MM.1S (cell line): Measurements from ENCODE around the gene TNN.

Experiments
- EZH2 ChIP-seq: fragments of 300-600 bp; sonication (generic); optimal IDR thresholded peaks from 2 replicates; pipeline ENCODE3; 2017; ENCODE audit warnings: low read depth, mild to moderate bottlenecking, antibody characterized with exemption, low read length, mixed read lengths
- TF ChIP-seq, protein P1 (sequence below): fragments of 300-600 bp; sonication (generic); IDR thresholded peaks from 2 replicates; pipeline ENCODE4 v1.5.1; 2016; ENCODE audit warnings: antibody characterized with exemption, low read length, mixed read lengths

DNA sequence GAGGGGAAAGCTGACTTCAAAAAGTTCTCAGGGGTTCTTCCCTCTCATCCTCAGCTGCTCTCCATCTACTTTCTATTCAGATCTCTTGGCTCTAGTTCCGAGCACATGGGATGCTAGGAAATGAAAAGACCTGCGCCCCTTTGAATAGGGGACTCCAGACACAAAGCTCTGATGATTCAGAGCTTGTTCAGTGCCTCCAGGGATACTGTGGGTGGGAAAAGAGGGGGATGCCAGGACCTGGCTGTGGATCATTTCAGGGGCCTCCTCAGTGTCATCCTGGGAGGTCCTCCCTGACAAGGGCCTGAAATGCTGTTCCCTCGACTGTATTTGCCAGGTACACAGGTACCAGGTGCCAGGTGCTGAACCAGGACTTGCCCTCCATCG, 125.9 kb downstream of the TNN start:
- TF ChIP-seq, protein P1, sequence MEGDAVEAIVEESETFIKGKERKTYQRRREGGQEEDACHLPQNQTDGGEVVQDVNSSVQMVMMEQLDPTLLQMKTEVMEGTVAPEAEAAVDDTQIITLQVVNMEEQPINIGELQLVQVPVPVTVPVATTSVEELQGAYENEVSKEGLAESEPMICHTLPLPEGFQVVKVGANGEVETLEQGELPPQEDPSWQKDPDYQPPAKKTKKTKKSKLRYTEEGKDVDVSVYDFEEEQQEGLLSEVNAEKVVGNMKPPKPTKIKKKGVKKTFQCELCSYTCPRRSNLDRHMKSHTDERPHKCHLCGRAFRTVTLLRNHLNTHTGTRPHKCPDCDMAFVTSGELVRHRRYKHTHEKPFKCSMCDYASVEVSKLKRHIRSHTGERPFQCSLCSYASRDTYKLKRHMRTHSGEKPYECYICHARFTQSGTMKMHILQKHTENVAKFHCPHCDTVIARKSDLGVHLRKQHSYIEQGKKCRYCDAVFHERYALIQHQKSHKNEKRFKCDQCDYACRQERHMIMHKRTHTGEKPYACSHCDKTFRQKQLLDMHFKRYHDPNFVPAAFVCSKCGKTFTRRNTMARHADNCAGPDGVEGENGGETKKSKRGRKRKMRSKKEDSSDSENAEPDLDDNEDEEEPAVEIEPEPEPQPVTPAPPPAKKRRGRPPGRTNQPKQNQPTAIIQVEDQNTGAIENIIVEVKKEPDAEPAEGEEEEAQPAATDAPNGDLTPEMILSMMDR = no peak
- no peak for TF ChIP-seq EZH2
